GM18868 (cell line): ENCODE data around the gene MCUB.
A peak's percentile ranks its signal among the peaks of the same experiment; 100 is the strongest.

Source experiments
- ATAC-seq: cut with Tn5 transposase; IDR thresholded peaks from one replicate; pipeline ENCODE4 v1.9.1; 2021; ENCODE audit warnings: mild to moderate bottlenecking, moderate library complexity; ENCODE audit not compliant: unreplicated experiment

The MCUB gene

GRCh38 chr4:109722357-109722756, 162.3 kb downstream of the MCUB start:
- no peak for ATAC-seq

GRCh38 chr4:109723110-109723509, 163.1 kb downstream of the MCUB start:
- no peak for ATAC-seq

DNA sequence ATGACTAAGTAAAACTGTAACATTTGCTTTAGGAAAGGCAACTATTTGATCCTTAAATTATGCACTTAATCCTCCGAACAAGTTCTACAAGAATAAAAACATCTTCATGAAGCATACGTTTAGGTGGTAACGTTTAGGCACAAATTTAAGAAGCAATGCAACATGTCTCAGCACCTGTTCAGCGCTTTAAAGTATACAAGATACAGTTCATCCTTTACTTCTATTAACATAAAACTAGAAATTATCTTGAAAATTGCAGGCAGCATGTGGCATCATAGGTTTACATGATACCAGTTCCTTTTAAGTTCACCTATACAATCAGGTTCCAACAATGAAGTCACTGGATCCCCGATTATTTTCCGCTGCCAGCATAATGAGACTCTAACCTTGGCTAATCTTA, 168.3 kb downstream of the MCUB start:
- ATAC-seq, result no peak

GRCh38 chr4:109729117-109729717, 169.2 kb downstream of the MCUB start:
- no peak for ATAC-seq

- peak; percentile 80 for ATAC-seq
Measured at GRCh38 chr4:109729718-109730618, 169.9 kb downstream of the MCUB start, which contains the start of gene PLA2G12A. PLA2G12A (minus strand) TSS chr4:109730070; CDS start chr4:109729809, 261 bp downstream.

DNA sequence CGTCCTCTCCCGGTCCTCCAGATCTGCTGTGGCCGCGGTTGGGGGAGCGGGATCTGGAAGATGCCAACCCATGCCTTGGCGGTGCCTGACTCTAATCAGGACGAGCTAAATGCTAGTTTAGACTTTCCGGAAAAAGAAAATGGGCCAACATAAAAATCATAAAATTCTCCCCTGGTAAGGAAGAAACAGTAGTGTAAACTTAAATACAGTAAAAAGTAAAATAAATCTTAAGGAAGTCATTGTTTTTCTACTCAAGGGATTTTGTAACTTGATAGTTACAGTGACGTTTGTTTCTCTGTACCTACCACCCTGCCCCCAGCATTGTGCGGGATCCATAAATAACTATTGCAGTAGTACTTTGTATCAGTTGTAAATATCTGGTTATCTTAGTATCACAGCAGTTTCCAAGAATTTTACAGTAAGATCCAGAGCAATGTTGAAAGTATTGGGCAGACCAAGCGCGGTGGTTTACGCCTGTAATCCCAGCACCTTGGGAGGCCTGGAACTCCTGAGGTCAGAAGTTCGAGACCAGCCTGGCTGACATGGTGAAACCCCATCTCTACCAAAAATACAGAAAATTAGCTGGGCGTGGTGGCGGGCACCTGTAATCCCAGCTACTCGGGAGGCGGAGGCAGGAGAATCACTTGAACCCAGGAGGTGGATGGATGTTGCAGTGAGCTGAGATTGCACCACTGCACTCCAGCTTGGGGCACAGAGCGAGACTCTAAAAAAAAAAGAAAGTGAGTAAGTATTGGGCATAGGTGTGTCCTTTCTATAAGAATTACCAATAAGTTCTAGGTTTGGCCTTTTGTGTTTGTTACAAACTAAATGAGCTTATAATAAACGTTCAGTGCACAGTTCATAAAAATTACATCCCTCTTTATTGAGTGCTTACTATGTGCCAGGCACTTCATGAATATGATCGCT, 170.8 kb downstream of the MCUB start:
- ATAC-seq, result no peak

DNA sequence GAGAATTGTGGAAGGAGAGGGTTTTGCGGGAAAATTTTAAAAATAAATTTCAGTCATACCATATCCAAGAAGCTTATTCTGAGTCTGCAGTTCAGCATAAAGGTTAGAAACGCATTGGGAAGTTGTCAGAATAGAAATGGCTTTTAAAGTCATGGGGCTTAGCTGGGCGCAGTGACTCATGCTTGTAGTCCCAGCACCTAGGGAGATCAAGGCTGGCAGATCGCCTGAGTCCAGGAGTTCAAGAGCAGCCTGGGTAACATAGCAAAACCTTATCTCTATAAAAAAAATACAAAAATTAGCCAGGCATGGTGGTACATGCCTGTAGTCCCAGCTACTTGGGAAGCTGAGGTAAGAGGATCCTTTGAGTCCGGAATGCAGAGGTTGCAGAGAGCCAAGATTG, 173.7 kb downstream of the MCUB start:
- no peak for ATAC-seq

GRCh38 chr4:109735566-109736365, 175.7 kb downstream of the MCUB start:
- no peak for ATAC-seq
